Retinal pigment epithelial cell (primary cell): ENCODE results near the gene NAV3.

Experiments
- DNase-seq: peaks from one replicate; pipeline ENCODE4 v3.0.0-alpha.2; 2010; ENCODE audit warnings: low read depth
- H3K4me3 ChIP-seq: 2 replicates; pipeline ENCODE4 v1.5.1; 2011; ENCODE audit warnings: mild to moderate bottlenecking, low read length, control low read depth, moderate library complexity
- CTCF ChIP-seq: conservative IDR thresholded peaks from 2 replicates; pipeline ENCODE4 v1.5.1; 2011; ENCODE audit warnings: low read depth, low read length, control low read depth, inconsistent platforms

Gene NAV3

GRCh38 chr12:78192979-78193378 is 362.3 kb downstream of the NAV3 start:
- no peak for TF ChIP-seq CTCF
- DNase-seq = no peak
- no peak overlapping the region for H3K4me3 ChIP-seq

- DNase-seq = no peak
- no peak overlapping the region for H3K4me3 ChIP-seq
- TF ChIP-seq CTCF = no peak
Measured at GRCh38 chr12:78194448-78194847, 363.8 kb downstream of the NAV3 start.

GRCh38 chr12:78198896-78199295 is 368.2 kb downstream of the NAV3 start:
- DNase-seq = no peak
- no peak for TF ChIP-seq CTCF
- no peak overlapping the region for H3K4me3 ChIP-seq

- H3K4me3 ChIP-seq = no peak overlapping the region
- no peak for TF ChIP-seq CTCF
- DNase-seq = no peak
Measured at GRCh38 chr12:78199926-78200325, 369.2 kb downstream of the NAV3 start.

GRCh38 chr12:78204926-78205325 is 374.2 kb downstream of the NAV3 start:
- DNase-seq = no peak
- no peak for TF ChIP-seq CTCF
- H3K4me3 ChIP-seq = no peak overlapping the region

- no peak overlapping the region for H3K4me3 ChIP-seq
- no peak for TF ChIP-seq CTCF
- DNase-seq = no peak
Measured at GRCh38 chr12:78208092-78208491, 377.4 kb downstream of the NAV3 start.

- DNase-seq = no peak
- no peak for TF ChIP-seq CTCF
Measured at GRCh38 chr12:78209846-78210505, 379.3 kb downstream of the NAV3 start.

More at GRCh38 chr12:78209846-78210505, 379.3 kb downstream of the NAV3 start:
- no peak overlapping the region for H3K4me3 ChIP-seq
